HG03108 (cell line): ENCODE measurements around the gene PARD3.

ENCODE experiments used
- ATAC-seq: cut with Tn5 transposase; IDR thresholded peaks from one replicate; pipeline ENCODE4 v1.9.1; 2021; ENCODE audit warnings: moderate library complexity; ENCODE audit not compliant: unreplicated experiment

PARD3 gene

DNA sequence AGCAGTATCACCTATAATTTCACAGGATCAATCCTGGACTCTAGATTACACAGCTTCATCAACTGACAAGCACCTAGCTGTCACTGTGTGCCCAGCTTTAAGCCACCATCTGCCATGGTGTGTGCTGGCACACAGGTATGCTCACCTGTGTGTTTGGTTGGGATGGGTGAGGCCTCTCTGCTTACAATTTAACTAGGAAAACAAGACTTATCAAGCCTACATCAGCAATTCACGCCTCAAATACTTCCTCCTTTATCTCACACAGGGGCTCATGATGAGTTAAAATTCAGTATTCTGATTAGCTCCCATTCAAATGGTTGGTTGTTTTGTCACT, 608.2 kb downstream of the PARD3 start:
- ATAC-seq: no peak

DNA sequence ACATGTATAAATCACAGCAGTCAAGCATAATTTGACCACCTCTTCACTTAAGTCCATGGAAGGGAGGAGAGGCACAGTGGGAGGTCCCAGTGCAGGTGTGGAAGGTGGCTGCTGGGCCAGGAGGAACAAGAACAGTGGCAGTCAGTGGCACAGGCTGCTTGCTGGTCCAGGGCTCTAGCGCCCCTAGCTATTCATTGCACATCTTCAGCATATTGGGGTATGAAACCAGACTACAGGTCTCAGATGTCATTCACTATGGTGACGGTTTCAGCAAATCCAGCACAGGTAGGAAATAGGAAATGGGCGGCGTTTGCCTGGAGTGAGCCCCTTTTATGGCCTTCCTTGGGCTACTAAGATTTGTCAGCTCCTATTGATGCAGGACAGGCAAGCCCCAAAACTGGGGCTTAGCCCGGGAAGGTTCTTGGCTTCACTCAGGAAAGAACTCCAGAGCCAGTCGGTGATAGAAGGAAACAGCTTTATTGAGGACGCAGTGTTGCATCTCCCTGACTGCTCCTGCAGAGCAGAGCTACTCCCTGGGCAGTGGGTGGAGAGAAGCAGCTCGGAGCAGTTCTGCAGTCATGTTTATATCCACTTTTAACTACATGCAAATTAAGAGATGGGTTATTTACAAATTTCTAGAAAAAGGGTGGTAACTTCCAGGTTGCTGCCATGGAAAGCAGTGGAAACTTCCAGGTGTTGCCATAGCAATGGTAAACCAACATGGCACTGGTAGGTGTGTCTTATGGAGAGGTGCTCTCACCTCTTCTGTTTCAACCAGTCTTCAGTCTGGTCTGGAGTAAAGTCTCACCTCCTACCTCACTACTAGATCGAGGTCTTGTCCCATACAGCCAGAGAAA, 608.8 kb downstream of the PARD3 start:
- ATAC-seq: no peak

DNA sequence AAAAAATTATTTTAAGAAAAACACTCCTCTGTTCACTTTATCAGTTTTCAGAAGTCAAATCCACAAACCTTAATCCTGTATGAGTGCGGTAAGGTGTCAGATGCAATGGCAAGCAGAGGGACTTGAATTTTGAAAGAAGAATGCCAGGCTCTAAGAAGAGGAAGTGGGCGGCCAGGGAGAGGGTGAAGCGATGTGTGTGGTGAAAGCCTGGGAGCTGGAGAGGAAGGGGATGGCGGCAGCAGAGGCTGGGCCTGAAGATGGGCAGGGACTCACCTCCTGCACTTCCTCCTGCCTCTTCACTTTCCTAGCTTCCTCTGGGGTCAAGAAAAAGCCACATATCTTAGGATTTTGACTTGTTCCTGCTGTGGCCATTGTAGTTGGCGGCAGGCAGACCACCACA, 609.6 kb downstream of the PARD3 start:
- no peak for ATAC-seq

DNA sequence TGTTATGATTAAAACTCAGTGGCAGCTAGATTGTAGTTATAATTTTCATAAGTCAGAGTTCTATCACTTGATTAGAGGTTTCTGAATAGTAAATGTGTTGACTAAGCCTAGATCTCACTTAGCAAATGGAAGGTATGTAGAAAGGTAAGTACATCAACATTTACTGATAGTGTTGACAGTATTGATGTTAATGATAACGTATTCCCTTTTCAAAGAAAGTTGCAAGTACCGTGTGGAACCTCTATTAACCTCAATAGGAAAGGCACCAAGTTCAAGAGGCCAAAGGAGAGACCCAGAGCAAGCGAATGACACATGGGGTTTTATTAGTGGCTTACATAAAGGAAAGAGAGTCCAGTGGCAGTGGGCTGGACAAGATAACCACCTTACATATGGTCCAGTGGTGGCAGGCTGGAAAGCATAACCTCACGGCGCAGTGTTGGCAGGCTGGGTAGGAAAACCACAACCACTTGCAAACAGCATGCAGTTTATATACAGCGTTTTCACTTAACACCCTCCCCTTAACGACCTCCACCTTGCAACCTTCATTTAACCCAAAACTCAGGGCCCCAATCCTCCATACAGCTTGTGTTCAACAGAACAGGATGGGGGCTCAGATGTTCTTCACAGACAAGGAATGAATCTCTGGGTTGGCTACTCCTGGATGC, 611.0 kb downstream of the PARD3 start:
- ATAC-seq: no peak

DNA sequence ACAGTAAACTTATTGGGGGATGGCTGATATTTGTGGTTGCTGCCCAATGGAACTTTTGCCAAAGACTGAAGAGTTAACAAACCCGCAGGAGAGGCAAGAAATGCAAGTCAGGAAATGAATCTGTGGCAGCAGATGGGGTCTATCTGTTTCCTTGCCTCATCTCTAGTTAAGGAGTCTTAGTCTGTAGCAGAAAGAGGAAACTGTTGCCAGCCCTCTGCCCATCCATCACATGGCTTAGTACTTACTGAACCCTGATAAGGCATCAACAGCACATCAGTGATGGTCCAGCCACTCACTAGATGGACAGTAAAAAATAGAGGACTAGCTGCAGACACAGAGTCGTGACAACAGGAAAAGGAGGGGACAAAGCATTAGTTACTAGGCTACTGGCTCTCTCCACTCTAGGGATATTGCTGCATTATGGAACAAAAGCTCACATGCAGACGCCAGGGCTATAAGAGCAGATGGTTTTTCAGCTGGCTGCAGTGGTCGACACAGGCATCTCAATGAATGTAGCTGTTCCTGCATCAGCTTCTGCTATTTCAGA, 614.7 kb downstream of the PARD3 start:
- ATAC-seq: no peak

DNA sequence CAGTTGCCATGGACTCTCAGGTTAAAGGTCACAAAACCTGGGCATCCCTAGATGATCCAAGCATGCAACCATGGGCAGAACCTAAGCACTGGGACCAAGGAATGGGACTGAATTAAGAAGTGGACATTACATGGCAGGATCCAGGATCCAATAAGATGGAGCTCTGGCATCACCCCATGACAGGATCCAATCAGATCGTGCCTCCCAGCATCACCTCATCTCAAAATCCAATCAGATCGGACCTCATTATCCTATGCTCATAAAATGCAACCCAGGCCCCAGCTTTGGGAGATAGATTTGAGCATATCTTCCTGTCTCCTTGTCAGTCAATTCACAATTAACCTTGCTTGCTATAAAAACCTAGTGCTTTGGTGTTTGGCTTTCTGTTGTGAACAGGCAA, 616.1 kb downstream of the PARD3 start:
- no peak for ATAC-seq

DNA sequence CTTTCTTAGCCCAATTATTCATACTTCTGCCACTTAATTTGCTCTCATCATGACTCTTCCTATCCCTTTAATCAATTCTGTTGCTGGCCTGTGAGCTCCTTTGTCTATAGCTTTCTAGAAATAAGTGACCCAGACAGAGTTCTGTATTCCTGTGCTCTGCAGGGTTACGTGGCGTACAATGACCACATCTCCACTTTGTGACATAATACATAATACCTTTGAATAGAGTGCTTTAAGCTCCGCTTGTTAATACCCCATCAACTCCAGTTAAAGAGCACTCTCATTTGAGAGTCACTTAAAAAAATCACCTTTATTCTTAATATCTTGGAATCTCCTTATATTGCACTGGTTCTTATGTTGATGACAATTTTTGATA, 619.0 kb downstream of the PARD3 start:
- no peak for ATAC-seq

DNA sequence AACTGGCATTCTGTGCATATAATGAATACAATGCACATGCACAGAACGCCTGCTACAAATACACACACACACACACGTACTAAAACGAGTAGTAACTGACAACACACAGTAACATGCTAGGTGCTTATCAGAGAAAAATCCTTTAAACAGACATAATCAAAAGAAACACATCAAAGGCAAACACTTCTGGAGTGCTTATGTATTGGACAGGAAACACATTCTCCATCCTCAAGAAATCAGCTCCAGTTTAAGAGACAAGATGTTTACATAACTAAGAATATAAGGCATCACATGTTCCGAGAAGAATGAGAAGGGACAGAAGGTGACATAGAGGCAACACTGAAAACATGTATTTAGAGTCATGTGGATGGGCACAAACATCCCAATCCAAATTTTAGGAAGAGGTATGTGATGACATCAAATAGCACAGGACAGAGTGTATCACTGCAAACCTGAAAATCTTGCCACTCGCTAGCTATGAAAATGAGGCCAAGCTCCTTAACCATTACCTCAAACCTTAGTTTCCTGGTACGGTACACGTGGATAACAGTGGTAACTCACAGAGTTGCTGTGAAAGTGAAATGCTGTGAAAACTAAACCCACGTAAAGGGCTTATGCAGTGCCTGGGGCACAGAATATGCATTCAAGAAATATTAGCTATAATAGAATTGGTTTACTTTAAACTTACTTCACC, 619.6 kb downstream of the PARD3 start:
- ATAC-seq: no peak

DNA sequence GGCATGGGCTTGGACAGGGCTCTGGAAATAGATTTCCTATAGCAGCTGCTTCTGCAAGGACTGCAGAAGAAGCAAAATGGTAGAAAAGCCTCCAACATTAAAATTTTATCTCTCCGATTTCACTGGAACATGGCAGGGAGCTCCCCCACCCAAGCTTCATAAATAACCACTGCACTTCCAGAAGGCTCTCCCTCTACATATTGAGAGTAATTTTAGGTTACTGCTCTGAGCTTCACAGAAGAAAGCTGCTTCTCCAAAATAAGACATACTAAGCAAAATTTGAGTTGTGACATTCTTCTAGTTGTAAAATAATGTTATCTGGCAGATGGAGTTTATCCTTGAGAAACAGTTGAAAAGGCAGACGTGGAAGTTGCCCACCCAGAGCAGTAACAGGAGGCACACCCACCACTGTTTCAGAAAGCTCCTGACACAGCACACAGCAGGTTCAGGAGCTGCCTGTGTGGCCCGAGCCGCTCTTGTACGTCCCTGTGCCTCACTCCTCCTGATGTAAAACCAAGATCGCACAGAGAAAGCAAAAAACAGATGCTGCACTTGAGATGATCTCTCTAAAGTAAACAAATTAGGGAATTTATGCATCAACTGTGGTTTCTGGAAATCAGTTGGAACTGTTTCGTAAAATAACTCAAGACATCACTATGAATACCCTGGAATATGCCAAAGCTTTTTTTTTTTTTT, 621.0 kb downstream of the PARD3 start:
- ATAC-seq: no peak

DNA sequence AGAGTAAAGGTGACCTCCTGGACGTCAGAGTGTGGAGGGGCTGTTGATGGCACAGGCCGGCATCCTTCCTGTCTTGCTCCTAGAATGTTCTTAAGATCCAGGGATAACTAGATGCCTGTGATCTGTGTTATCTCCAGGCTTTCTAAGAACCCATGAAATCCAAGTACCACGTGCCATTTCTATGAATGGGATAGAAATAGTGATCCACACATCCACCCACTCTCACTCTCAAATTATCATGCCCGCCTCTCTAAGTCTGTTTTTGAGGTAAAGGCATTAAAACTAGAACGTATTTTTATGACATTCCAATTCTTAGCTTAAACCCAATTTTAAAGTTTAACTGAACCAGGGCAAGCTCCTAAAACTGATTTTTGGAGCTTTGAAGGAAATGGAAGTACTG, 622.5 kb downstream of the PARD3 start:
- ATAC-seq: no peak

DNA sequence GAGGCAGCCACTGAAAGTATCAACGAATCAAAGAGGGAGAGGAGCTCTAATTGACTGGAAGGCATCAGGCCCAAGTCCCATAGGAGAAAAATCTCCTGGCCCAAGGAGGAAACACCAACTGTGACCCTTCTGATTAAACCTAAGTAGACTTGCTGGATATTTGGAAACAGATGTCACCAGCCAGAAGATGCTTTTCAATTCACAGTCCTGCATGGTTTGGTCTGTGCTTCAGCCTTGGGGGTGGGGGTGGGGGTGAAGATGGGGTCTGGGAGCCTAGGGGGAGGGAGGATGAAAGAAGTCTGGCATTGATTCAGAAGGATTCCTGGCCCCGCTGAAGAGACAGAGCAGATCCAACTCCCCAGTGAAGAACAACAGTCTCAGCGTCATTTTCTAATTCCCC, 623.7 kb downstream of the PARD3 start:
- no peak for ATAC-seq

DNA sequence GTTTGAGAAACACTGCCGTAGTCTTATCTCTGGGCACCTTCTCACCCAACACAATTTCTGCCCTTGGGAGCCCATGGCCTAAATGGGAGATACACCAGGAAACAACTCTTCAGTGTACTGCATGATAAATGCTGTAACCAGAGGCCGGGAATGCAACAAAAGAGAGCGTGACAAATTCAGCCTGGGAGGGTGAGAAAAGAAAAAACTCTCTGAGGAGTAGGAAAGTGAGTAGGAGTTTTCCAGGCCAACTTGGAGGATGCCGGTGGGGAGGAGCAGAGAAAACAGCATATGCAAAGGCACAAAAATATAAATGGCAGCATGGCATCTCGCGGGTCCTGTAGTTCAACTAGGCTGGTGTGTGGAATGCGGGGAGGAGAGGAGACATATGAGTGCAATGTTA, 624.5 kb downstream of the PARD3 start:
- no peak for ATAC-seq

DNA sequence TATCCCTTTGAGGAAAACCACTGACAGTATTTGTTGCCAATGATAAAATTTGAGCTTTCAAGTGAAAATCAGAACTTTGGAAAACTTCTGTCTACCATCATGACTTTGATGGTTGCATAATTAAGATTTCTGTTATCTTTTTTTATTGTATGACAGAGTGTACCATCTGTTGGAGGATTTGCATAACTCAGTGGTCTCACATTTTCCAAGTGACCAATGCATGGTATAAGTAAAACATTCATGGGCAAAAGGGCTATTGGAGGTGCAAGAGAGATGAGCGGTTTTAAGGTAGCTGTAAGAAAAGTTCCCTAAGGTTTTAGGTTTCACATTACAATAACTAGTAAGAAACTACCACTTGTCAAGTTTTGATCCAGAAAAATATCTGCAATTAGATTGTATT, 625.3 kb downstream of the PARD3 start:
- no peak for ATAC-seq

DNA sequence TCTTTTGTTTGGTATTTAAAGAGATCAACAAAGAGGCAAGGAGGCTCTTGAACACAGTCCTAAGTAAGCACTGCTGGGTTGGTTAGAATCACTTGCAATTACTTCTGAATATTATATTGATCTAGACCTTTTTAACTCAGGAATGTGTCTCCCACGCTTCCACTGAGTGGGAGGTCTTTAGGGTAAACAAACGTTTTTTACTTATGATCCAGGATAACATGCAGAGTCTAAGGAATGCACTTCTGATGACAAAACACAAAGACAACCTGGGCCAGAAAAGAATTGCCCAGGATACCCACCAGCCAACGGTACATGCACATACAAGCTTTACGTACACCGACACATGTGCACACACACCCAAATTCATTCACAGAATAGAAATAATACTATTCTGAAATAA, 626.9 kb downstream of the PARD3 start:
- ATAC-seq: no peak

DNA sequence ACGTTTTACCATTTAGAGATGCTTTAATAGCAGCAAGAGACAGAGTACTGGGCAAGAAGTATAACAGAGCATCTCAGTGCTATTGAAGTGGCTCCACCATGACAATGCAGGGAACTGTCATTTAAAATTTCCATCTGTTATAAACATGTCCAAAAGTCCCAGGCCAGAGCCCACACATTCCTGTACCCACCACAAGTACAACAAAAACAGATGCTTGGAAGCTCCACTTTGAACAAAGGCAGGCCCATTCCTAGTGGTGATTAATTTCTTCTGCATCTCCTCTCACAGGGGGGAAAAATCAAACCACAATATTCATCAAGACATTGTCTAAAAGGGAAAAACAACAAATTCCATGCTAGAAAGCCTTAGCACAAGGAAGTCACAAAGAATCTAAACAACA, 627.9 kb downstream of the PARD3 start:
- no peak for ATAC-seq

DNA sequence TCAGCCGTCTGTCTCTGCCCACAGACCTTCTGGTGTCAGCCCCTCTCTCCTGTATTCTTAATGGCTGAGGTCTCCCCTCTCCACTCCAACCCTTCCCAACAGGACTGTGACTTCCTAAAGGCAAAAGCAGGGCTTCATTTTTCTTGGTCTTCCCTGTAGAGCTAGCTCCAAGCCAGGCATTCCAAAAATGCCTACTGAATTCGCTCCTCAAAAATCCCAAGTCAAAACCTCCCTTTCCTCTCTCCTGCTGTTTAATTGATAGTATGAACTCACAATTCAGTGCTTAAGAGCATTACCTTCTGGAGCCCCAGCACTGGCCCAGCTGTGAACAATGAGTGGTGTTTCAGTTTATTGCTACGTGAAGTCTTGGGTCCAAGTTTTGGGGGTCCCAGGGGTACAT, 628.4 kb downstream of the PARD3 start:
- no peak for ATAC-seq

DNA sequence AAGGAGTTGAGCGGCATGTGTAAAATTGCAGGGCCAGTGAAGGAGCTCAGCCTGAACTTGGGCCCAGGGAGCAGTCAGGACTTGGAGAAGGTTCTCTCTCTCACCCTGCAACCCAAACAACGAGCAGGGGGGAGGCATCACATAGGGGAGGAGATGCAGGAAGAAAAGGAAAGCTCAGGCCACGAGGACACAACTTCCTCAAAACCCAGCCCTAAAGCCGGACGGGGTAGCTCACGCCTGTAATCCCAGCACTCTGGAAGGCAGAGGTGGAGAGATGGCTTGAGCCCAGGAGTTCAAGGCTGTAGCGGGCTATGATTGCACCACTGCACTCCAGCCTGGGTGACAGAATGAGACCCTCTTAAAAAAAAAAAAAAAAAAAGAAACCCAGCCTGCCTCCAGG, 629.1 kb downstream of the PARD3 start:
- no peak for ATAC-seq

DNA sequence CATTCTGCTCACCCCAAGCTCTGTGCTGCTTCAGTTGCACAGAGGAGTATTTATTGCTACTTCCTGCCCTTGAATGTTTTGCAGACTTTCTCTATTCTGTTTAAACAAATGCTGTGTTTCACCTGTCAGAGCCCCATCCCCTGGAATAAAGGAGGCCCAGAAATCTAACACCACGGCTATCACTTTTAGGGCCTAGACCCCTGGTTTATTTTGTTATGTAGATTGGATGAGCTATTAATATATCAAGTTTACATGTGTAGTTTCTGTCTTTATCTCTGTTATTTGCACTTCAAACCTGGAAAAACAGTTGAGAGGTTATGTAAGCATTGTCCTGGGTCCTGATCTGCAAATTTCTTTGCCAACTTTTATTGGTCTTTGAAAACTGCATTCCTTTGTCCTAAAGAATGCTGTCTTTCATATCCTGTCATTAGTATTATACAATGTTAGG, 630.1 kb downstream of the PARD3 start:
- ATAC-seq: no peak

DNA sequence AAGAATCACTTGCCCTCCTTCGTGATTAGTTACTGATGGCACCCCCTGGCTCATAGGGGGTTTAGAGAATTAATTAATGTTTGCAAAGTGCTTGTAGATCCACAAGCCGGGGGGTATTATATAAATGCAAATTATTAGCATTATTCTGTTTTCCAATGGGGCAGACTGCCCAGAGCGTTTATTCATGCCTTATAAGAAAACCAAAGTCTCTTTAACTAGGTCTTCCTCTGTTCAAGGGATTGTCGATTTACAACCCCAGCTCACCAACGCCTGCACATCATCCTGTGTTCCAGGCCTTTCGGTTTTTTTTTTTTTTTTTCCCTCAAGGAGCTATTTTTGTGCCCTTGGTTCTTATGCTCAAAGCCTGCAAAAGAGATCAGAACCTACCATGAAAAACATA, 630.7 kb downstream of the PARD3 start:
- no peak for ATAC-seq

DNA sequence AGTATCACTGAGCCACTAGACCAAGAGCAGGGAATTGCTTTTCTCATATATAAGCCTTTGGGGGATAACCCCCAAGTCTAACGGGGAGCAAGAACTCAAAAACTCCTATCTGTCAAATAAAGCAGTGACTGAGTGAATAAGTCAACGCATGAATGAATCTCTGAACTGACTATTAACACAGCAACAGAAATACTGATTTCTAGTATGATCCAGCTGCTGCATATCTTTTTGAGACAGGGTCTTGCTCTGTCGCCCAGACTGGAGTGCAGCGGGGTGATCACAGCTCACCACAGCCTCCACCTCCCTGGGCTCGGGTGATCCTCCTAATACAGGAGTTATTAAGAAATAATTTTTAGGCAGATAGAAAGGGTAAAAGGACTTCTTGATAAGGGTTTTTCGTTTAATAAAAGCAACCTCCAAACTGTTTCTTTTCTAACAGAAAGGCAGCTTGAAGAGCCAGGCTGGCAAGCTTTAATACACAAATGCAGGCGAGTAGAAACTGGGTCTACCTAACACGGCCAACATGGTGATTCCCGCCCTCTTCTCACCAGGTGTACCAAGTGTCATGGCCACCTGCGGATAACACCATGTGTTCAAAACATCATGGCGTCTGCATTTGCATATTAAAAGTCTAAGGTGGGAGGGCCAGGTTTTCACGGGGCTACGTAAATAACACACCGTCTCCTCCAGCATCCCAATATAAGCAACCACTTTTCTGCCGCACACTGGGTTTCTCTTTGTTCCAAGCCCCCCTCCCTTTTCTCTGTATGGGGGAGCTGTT, 631.9 kb downstream of the PARD3 start:
- ATAC-seq: no peak
